ENCODE results near the gene COG3. TPM values are rescaled to one million over a fixed set of nuclear protein-coding genes. Genes with fewer than 3 reads are reported as not detected.

Gene COG3
- total RNA-seq, 3 donors from 2014 or later = 37.0 to 51.3 (median 47.2) TPM

DNA sequence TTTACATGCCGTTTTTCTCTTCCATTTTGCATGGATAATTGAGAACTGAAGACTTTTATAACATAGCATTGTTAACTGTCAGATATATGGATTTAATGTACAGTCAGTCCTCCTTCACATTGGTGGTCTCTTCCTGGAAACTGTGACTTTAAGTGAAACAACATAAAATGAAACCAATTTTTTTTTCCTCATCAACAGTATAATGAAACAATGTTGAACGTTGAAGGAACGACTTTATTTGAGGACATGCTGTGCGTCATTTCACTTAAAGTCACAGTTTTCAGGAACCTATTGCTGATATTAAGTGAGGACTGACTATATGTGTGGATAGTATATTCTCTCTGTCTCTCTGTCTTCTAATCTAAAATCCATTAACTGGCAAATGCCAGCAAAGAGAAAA, 54.8 kb downstream of the COG3 start:
- Histone ChIP-seq H3K4me3 (no peak overlapping the region), H3K4me1 (ENCODE audit: low read depth) (no peaks in the 10 kb centered on the region), H3K36me3 (ENCODE audit: low read depth) (peaks cover 9% of the 10 kb centered on the region), H3K9me3 (no peaks in the 10 kb centered on the region)
- intact Hi-C loops (cut with DNase I, micrococcal nuclease) = no loop called here
- DNase-seq (no peak), ATAC-seq (no peak)
- TF ChIP-seq CTCF (IDR thresholded peaks at IDR 0.05) = no peak

DNA sequence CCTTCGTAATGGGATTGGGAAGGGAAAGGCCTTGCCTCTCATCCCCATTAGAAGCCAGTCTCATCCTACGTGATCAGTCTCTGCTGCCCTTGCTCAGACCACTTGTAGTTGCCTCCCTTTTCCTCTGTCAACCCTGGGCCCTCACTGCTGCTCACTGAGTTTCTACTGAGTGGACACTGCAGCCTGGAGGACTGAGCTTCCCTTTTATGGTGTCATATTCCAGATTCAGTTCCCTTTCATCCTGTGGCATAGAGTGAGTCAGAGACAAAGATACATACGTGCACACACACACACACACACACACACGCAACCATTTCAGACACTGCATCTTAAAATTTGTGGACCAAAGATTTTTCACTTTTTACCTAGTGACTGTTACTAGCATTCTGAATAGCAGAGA, 56.6 kb downstream of the COG3 start:
- TF ChIP-seq CTCF (IDR thresholded peaks at IDR 0.05) = no peak
- Histone ChIP-seq H3K9me3 (no peaks in the 10 kb centered on the region), H3K4me1 (ENCODE audit: low read depth) (no peaks in the 10 kb centered on the region), H3K4me3 (no peak overlapping the region), H3K36me3 (ENCODE audit: low read depth) (peaks cover 9% of the 10 kb centered on the region)
- peak in 1 of 3 donors; percentile 6 for DNase-seq
- ATAC-seq = peak; percentile 52
- intact Hi-C loops (cut with DNase I, micrococcal nuclease) = no loop called here

DNA sequence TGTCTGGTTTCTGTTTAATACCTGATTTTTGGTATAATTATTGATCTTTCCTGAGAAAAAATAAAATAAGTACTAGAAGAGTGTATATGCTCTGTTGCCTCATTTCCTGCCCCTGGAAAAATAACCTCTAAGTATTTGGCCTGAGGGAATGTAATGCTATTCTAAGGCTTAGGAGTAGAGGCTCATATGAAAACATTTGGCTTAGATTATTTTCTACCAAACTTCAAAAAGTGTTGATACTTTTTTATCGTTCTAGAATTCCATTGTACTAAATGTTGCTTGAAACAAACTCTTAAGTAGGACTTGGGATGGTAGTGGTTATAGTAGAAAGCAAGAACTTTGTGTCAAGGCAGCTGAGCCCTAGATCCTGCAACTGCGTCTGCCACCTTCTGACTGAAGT, 57.8 kb downstream of the COG3 start:
- no peak for DNase-seq
- no peaks in the 10 kb centered on the region for H3K4me1 ChIP-seq (ENCODE audit: low read depth)
- no peak for ATAC-seq
- intact Hi-C loops (cut with DNase I, micrococcal nuclease) = no loop called here
- H3K36me3 ChIP-seq (ENCODE audit: low read depth) = peaks cover 7% of the 10 kb centered on the region
- H3K9me3 ChIP-seq = no peaks in the 10 kb centered on the region
- no peak overlapping the region for H3K4me3 ChIP-seq
- no peak for TF ChIP-seq CTCF (IDR thresholded peaks at IDR 0.05)

GRCh38 chr13:45527699-45528462, 63.1 kb downstream of the COG3 start:
- Histone ChIP-seq H3K4me3 (no peak overlapping the region), H3K4me1 (ENCODE audit: low read depth) (no peaks in the 10 kb centered on the region), H3K9me3 (no peaks in the 10 kb centered on the region), H3K36me3 (ENCODE audit: low read depth) (no peaks in the 10 kb centered on the region)
- ATAC-seq (no peak), DNase-seq (no peak)
- intact Hi-C loops (cut with DNase I, micrococcal nuclease) = no loop called here
- no peak for TF ChIP-seq CTCF (IDR thresholded peaks at IDR 0.05)

GRCh38 chr13:45529758-45530157, 65.0 kb downstream of the COG3 start:
- ATAC-seq (no peak), DNase-seq (no peak)
- intact Hi-C loops (cut with DNase I, micrococcal nuclease) = no loop called here
- Histone ChIP-seq H3K9me3 (no peaks in the 10 kb centered on the region), H3K4me1 (ENCODE audit: low read depth) (no peaks in the 10 kb centered on the region), H3K4me3 (no peak overlapping the region), H3K36me3 (ENCODE audit: low read depth) (no peaks in the 10 kb centered on the region)
- no peak for TF ChIP-seq CTCF (IDR thresholded peaks at IDR 0.05)

All from mucosa of descending colon (tissue), 3 donors.